Activated CD4-positive, alpha-beta T cell treated with anti-CD3 and anti-CD28 coated beads, Interleukin-2, Interleukin-4, amounts not matched to agents 100 ng/mL and 50 ng/mL, durations not matched to agents 16 hours and 8 hours (primary cell): ENCODE data around the gene PGRMC1.
"Not testable (repeated sequence)": the region's sequence is repeated elsewhere in the genome, so short reads cannot be mapped to it uniquely, and the experiment has no call there.

Experiments used
- DNase-seq: peaks from one replicate; pipeline ENCODE4 v3.0.0-alpha.2; 2020; ENCODE audit warnings: low spot score

Gene PGRMC1

GRCh38 chrX:119235051-119235511 lies 1.0 kb upstream of the PGRMC1 start:
- no peak for DNase-seq

GRCh38 chrX:119236623-119237561 lies 807 bp downstream of the PGRMC1 start:
- peak; percentile 15 for DNase-seq

- DNase-seq: no peak
These were observed 1.5 kb downstream of the PGRMC1 start for GRCh38 chrX:119237562-119237942.

- DNase-seq: no peak
These were observed 2.5 kb downstream of the PGRMC1 start for GRCh38 chrX:119238557-119238956.

- no peak for DNase-seq
These were observed 4.3 kb downstream of the PGRMC1 start for GRCh38 chrX:119240356-119240755.

GRCh38 chrX:119247702-119248101 lies 11.6 kb downstream of the PGRMC1 start:
- DNase-seq: no peak

- DNase-seq: no peak
These were observed 13.8 kb downstream of the PGRMC1 start for GRCh38 chrX:119249891-119250290.

GRCh38 chrX:119251386-119251785 lies 15.3 kb downstream of the PGRMC1 start:
- no peak for DNase-seq

- DNase-seq: no peak
These were observed 16.6 kb downstream of the PGRMC1 start for GRCh38 chrX:119252716-119253115.

- DNase-seq: peak; percentile 27
These were observed 30.4 kb downstream of the PGRMC1 start for GRCh38 chrX:119266364-119266995.

GRCh38 chrX:119267115-119267514 lies 31.0 kb downstream of the PGRMC1 start:
- DNase-seq: not testable (repeated sequence)

- no peak for DNase-seq
These were observed 36.9 kb downstream of the PGRMC1 start for GRCh38 chrX:119272882-119273419.

GRCh38 chrX:119273420-119274192 lies 37.5 kb downstream of the PGRMC1 start:
- peak; percentile 60 for DNase-seq

GRCh38 chrX:119282347-119282746 lies 46.3 kb downstream of the PGRMC1 start:
- DNase-seq: not testable (repeated sequence)

GRCh38 chrX:119288890-119289393 lies 52.9 kb downstream of the PGRMC1 start:
- DNase-seq: no peak

GRCh38 chrX:119290476-119290875 lies 54.4 kb downstream of the PGRMC1 start:
- DNase-seq: no peak

- not testable (repeated sequence) for DNase-seq
These were observed 55.2 kb downstream of the PGRMC1 start for GRCh38 chrX:119291246-119291645.

GRCh38 chrX:119292445-119292844 lies 56.4 kb downstream of the PGRMC1 start:
- no peak for DNase-seq
